ENCODE data around the gene NRBF2. TPM values are rescaled to one million over a fixed set of nuclear protein-coding genes. Genes with fewer than 3 reads are reported as not detected.
A peak's percentile ranks its signal among the peaks of the same experiment; 100 is the strongest.

Gene NRBF2
- total RNA-seq, 4 donors from 2014 or later, result 8.6 to 17.2 (median 12.3) TPM

- WGBS, 2 donors (ENCODE audit: low coverage in 1 of 2), result 75 to 78% methylated on average over 6 to 11 of the region's 11 CpGs
- Histone ChIP-seq H3K9me3 (no peaks in the 10 kb centered on the region), H3K27ac (peak overlapping the region in 3 of 4 donors; percentile 38 to 55 (median 54)), H3K36me3 (no peaks in the 10 kb centered on the region), H3K4me3 (no peak overlapping the region), H3K4me1 (no peaks in the 10 kb centered on the region), H3K27me3 (peaks cover 13% of the 10 kb centered on the region)
- TF ChIP-seq CTCF (IDR thresholded peaks at IDR 0.05), result no peak
- no peak for TF ChIP-seq POLR2AphosphoS5 (IDR thresholded peaks at IDR 0.05)
- peak; percentile 73 for ATAC-seq
Measured at GRCh38 chr10:63105225-63106110, 27.7 kb upstream of the NRBF2 start.

GRCh38 chr10:63106111-63106755 lies 26.9 kb upstream of the NRBF2 start:
- no peaks in the 10 kb centered on the region for H3K36me3 ChIP-seq
- no peak overlapping the region for H3K4me3 ChIP-seq
- peaks cover 12% of the 10 kb centered on the region for H3K27me3 ChIP-seq
- TF ChIP-seq POLR2A (IDR thresholded peaks at IDR 0.05) (no peak), POLR2AphosphoS5 (IDR thresholded peaks at IDR 0.05) (no peak), EP300 (IDR thresholded peaks at IDR 0.05) (no peak), CTCF (IDR thresholded peaks at IDR 0.05) (no peak)
- peak; percentile 49 for ATAC-seq
- H3K4me1 ChIP-seq, result no peaks in the 10 kb centered on the region
- H3K9me3 ChIP-seq, result no peaks in the 10 kb centered on the region
- 42 to 47% methylated on average over 10 of the region's 10 CpGs for WGBS, 2 donors (ENCODE audit: low coverage in 1 of 2)
- H3K27ac ChIP-seq, result peak overlapping the region in 3 of 4 donors; percentile 38 to 55 (median 54)

- H3K27ac ChIP-seq, result no peak overlapping the region
- peaks cover 7% of the 10 kb centered on the region for H3K27me3 ChIP-seq
- H3K9me3 ChIP-seq, result no peaks in the 10 kb centered on the region
- TF ChIP-seq CTCF (IDR thresholded peaks at IDR 0.05) (no peak), EP300 (IDR thresholded peaks at IDR 0.05) (no peak), POLR2A (IDR thresholded peaks at IDR 0.05) (no peak), POLR2AphosphoS5 (IDR thresholded peaks at IDR 0.05) (no peak)
- no peak overlapping the region for H3K4me3 ChIP-seq
- no peaks in the 10 kb centered on the region for H3K36me3 ChIP-seq
- 50 to 56% methylated on average over 2 to 3 of the region's 3 CpGs for WGBS, 2 donors (ENCODE audit: low coverage in 1 of 2)
- ATAC-seq, result no peak
- no peaks in the 10 kb centered on the region for H3K4me1 ChIP-seq
Measured at GRCh38 chr10:63107943-63108437, 25.1 kb upstream of the NRBF2 start.

- Histone ChIP-seq H3K9me3 (no peaks in the 10 kb centered on the region), H3K27me3 (no peaks in the 10 kb centered on the region), H3K36me3 (no peaks in the 10 kb centered on the region), H3K27ac (no peak overlapping the region), H3K4me3 (no peak overlapping the region), H3K4me1 (peaks cover 3 to 24% (median 11%) of the 10 kb centered on the region in 3 donors)
- 92 to 96% methylated on average over 5 of the region's 5 CpGs for WGBS, 2 donors (ENCODE audit: low coverage in 1 of 2)
- TF ChIP-seq CTCF (IDR thresholded peaks at IDR 0.05), result no peak
- no peak for TF ChIP-seq POLR2AphosphoS5 (IDR thresholded peaks at IDR 0.05)
- TF ChIP-seq POLR2A (IDR thresholded peaks at IDR 0.05), result no peak
- TF ChIP-seq EP300 (IDR thresholded peaks at IDR 0.05), result no peak
- ATAC-seq, result no peak
Measured at GRCh38 chr10:63110940-63111339, 22.2 kb upstream of the NRBF2 start.
